Left lung (tissue), 10 donors: ENCODE measurements around the gene TOX2. TPM values are rescaled to one million over a fixed set of nuclear protein-coding genes. Genes with fewer than 3 reads are reported as not detected.

Experiments
- ATAC-seq: fragments of 200-7000 bp; cut with Tn5 transposase; one replicate; pipeline ENCODE4 v1.9.1; 2020; ENCODE audit warnings: moderate library complexity
- DNase-seq, 4 donors: peaks; one replicate each; pipeline ENCODE4 v3.0.0-alpha.2; 2013 to 2020
- H3K27ac ChIP-seq, 2 donors: fragments of 200-600 bp; sonication (generic) in 1 of 2; one replicate each; pipeline versions ENCODE4 v1.5.0 to v1.8.0; 2020 to 2021
- H3K27me3 ChIP-seq, 2 donors: fragments of 200-600 bp; sonication (generic) in 1 of 2; one replicate each; pipeline versions ENCODE4 v1.5.0 to v1.8.0; 2020 to 2021
- H3K36me3 ChIP-seq, 2 donors: fragments of 200-600 bp; sonication (generic) in 1 of 2; one replicate each; pipeline versions ENCODE4 v1.5.0 to v1.8.0; 2020 to 2021
- H3K4me1 ChIP-seq, 2 donors: fragments of 200-600 bp; one replicate each; pipeline ENCODE4 v1.8.0; 2021
- H3K4me3 ChIP-seq, 2 donors: fragments of 200-600 bp; sonication (generic) in 1 of 2; one replicate each; pipeline versions ENCODE4 v1.5.0 to v1.8.0; 2020 to 2021; ENCODE audit warnings: mild to moderate bottlenecking in 1 of 2
- H3K9me3 ChIP-seq, 2 donors: fragments of 200-600 bp; sonication (generic) in 1 of 2; one replicate each; pipeline versions ENCODE4 v1.5.0 to v1.8.0; 2020 to 2021
- CTCF ChIP-seq, 2 donors: fragments of 200-600 bp; sonication (generic) in 1 of 2; IDR thresholded peaks; one replicate each; pipeline versions ENCODE4 v1.5.0 to v1.8.0; 2021; ENCODE audit warnings: antibody characterized with exemption in 2 of 2
- intact Hi-C, 2 donors: fragments of 100-400 bp; cut with DNase I; formaldehyde crosslinking; loops; one replicate each; pipeline versions ENCODE4 v1.11.2 to v1.14.2; 2022
- polyA plus RNA-seq, 6 donors: library from polyadenylated mRNA; unstranded; fragments of 120-200 nt; gene quantifications; one replicate each; pipeline ENCODE4 v1.2.1, GENCODE V29; 2013; ENCODE audit not compliant: insufficient read length in 6 of 6
- total RNA-seq, 2 donors: library from RNA; stranded (reverse); fragmentation: NEBNext Ultra II Directional; extraction: Animal tissue kit (Norgen Biotek cat#: 25700); gene quantifications; one replicate each; pipeline ENCODE4 v1.2.1, GENCODE V29; 2021
- donor health status: DM: no; HTN: yes; CAD: no.
- donor health status: DM: no; HTN: no; CAD: no.

Gene TOX2
- total and polyA plus RNA-seq, 8 donors = 14.5 to 61.1 (median 41.3) TPM

GRCh38 chr20:44087857-44088120 is 173.1 kb downstream of the TOX2 start:
- H3K4me1 ChIP-seq = peaks cover 0 to 3% of the 10 kb centered on the region in 2 donors
- H3K36me3 ChIP-seq = no peaks in the 10 kb centered on the region
- intact Hi-C loops = loop anchor here in 1 of 2 donors (10.0 kb wide), 1 partner anchor 343 kb away; no protein-coding TSS in a partner anchor
- no peak for TF ChIP-seq CTCF (IDR thresholded peaks at IDR 0.05)
- H3K4me3 ChIP-seq = no peak overlapping the region
- ATAC-seq = no peak
- no peak overlapping the region for H3K27ac ChIP-seq
- no peaks in the 10 kb centered on the region for H3K9me3 ChIP-seq
- H3K27me3 ChIP-seq = no peaks in the 10 kb centered on the region
- no peak for DNase-seq

- ATAC-seq (peak; percentile 71), DNase-seq (no peak)
Observed at GRCh38 chr20:44089987-44090674, 175.5 kb downstream of the TOX2 start.

GRCh38 chr20:44091026-44091425 is 176.4 kb downstream of the TOX2 start:
- Histone ChIP-seq H3K4me1 (peaks cover 0 to 3% of the 10 kb centered on the region in 2 donors), H3K9me3 (no peaks in the 10 kb centered on the region), H3K27me3 (peaks cover 0 to 9% of the 10 kb centered on the region in 2 donors), H3K36me3 (no peaks in the 10 kb centered on the region), H3K27ac (no peak overlapping the region), H3K4me3 (no peak overlapping the region)
- intact Hi-C loops = no loop called here
- no peak for TF ChIP-seq CTCF (IDR thresholded peaks at IDR 0.05)
- ATAC-seq (no peak), DNase-seq (no peak)

More at GRCh38 chr20:44089987-44090674, 175.5 kb downstream of the TOX2 start:
- Histone ChIP-seq H3K36me3 (no peaks in the 10 kb centered on the region), H3K9me3 (no peaks in the 10 kb centered on the region), H3K4me3 (no peak overlapping the region), H3K27me3 (peaks cover 0 to 9% of the 10 kb centered on the region in 2 donors), H3K27ac (no peak overlapping the region), H3K4me1 (peaks cover 0 to 3% of the 10 kb centered on the region in 2 donors)
- no peak for TF ChIP-seq CTCF (IDR thresholded peaks at IDR 0.05)
- intact Hi-C loops = loop anchor here in 1 of 2 donors (10.0 kb wide), 1 partner anchor 345 kb away; no protein-coding TSS in a partner anchor

GRCh38 chr20:44092551-44093248 is 178.0 kb downstream of the TOX2 start:
- H3K9me3 ChIP-seq = no peaks in the 10 kb centered on the region
- no peak for ATAC-seq
- intact Hi-C loops = no loop called here

More at GRCh38 chr20:44092551-44093248, 178.0 kb downstream of the TOX2 start:
- DNase-seq = no peak
- Histone ChIP-seq H3K27me3 (peaks cover 0 to 9% of the 10 kb centered on the region in 2 donors), H3K27ac (no peak overlapping the region), H3K36me3 (no peaks in the 10 kb centered on the region), H3K4me3 (no peak overlapping the region), H3K4me1 (peaks cover 0 to 3% of the 10 kb centered on the region in 2 donors)
- peak; percentile 41 to 48 for TF ChIP-seq CTCF (IDR thresholded peaks at IDR 0.05)
